PC-9 (cell line): ENCODE results near the gene AGBL4.

Experiments used
- CTCF ChIP-seq: fragments of 200-600 bp; sonication (generic); conservative IDR thresholded peaks from 2 replicates; pipeline ENCODE4 v1.6.1; 2017; ENCODE audit warnings: mixed run types, antibody characterized with exemption, mild to moderate bottlenecking, moderate library complexity
- EZH2 ChIP-seq: fragments of 200-600 bp; sonication (generic); IDR thresholded peaks from 2 replicates; pipeline ENCODE4 v1.8.0; 2017; ENCODE audit warnings: antibody characterized with exemption, low read depth

GRCh38 chr1:48771561-48771960 lies 1252.2 kb downstream of the AGBL4 start:
- TF ChIP-seq CTCF (no peak), EZH2 (no peak)
